SIG-M5 treated with dmso at 0.1 percent for 504 hours (cell line): ENCODE measurements around the gene RASSF4.
A peak's percentile ranks its signal among the peaks of the same experiment; 100 is the strongest.

ENCODE experiments used
- DNase-seq: peaks from one replicate; lab custom pipeline; 2025; ENCODE audit not compliant: unreplicated experiment; lab: John Stamatoyannopoulos, UW

RASSF4 gene

DNA sequence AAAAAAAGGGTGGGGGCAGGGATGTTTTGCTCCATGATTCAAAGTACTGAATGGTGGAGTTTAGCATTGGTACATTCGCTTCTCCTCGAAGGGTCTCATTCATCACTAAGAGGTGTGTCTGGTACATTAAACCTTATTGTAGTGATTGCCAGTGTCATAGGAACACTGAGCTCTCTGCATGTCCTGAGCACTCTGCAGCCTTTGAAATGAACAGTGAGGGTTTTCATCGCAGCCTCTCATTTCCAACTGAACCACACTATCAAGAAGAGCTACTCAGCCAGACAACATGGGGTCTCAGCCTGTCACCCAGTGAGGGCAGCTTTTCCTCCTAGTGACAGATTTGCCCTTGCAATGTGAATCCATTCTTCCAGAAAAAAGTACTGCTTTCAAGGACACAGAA is 26.6 kb downstream of the RASSF4 start:
- no peak for DNase-seq

DNA sequence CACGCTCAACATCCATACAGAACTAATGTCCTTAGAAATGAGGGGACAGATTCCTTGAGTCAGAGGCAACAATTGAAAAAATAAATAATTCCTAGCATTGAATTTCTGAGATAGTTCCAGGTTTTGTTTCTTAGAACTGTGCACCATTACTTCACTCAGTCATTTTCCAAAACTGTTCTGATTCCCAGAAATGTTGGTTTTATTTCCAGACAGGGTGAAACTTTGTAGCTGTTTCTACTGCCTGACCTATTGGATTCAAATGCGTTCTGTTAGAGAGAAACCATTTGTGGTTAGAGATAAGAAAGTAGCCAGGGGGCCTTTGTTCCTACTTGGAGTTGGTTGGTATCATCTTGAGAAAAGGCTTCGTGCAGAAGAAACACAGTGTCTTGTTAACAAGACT is 27.1 kb downstream of the RASSF4 start:
- no peak for DNase-seq

DNA sequence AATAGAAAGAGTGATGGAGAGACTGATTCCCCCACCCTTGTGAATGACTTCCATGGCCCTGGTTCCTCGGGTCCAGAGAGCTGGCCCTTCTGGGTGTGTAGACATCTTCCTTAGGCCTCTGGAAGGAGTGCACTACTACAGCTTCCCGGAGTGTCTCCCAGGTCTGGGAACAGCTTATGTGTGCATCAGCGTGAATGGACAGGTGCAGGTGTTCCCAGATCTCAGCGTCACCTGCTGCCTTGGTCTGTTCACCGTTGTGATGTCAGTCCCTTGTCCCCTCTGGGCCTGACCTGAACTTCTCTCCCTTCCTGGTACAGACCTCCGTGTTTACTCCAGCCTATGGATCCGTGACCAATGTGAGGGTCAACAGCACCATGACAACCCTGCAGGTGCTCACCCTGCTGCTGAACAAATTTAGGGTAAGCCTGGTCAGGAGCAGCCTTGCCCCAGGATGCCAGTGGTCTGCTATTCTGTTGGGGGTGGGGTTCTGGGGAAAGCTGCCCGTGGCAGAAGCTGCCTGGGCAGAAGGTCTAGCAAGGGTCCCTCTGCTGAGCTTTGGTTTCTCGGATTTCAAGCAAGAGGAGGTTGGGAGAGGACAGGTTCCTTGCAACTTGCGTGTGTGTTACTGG is 29.5 kb downstream of the RASSF4 start:
- no peak for DNase-seq

DNA sequence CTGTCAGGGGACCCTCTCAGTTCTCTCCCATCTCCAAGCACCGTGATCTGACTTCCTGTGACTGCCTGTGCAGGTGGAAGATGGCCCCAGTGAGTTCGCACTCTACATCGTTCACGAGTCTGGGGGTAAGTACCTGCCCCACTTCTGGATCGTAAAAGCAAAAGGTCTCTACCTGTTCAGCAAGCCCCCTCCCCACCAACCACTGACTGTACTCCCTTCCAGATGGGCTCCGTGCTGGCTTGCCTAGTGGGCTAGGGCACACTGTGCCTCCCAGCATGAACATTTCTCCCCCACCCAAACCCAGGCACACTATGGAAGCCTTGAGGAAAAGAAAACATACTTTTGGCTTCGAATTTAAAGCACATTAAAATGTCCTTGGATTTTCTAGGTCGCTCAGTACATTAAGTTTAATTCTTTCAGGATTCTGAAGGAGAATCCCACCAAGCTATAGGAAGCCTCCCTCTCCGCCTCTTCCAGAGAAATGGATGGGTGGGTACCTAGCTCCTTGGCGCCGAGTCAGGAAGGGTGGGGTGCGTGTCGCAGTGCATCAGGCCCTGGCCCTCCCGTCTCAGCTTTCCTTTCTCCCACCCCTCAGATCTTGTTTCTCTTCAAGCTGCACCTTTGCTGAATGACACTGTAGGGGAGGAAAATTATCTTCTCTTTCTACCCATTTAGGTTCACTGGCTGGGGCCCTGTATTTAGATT is 30.1 kb downstream of the RASSF4 start:
- DNase-seq, result no peak

DNA sequence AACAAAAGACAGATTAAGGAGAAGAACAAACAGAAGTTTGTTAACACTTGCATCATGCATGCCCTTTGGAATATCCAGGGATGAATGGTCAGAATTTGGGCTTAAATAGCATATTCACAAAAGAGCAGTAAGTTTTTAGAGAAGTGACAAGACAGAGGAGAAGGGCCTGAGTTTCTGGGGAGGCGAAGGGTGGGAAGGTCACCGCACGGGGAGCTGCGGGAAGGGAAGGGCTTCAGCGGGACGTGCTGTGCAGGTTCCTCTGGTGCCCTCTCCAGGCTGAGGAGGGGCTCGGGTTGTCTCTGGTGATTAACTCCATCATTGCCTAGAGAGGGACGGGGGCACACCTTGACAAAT is 30.7 kb downstream of the RASSF4 start:
- no peak for DNase-seq

DNA sequence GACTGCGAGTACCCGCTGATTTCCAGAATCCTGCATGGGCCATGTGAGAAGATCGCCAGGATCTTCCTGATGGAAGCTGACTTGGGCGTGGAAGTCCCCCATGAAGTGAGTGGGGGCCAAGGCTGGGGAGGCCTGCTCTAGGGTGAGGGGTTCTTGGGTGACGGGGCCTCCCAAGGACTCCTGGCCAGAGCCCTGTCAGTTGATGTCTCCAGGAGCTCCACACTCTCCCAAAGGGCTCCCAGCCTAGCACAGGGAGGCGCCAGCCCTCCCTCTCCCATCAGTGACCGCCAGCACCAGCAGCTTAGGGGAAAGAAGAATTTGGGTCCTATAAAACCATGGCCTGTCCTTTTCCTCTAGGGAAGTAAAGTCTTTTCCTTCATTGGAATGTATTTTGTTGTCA is 31.4 kb downstream of the RASSF4 start:
- no peak for DNase-seq

DNA sequence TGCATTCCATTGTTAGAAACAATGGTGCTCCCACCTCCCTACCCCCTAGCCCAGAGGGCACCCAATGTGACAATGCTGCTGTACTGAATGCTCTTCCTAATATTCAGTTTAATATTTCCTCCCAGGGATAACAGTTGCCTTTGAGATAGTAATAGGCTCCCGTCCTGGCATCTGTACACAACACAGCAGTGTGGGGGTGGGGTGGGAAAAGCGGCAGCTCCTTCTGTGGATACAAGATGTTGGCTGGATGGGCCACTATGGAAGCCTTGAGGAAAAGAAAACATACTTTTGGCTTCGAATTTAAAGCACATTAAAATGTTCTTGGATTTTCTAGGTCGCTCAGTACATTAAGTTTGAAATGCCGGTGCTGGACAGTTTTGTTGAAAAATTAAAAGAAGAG is 32.0 kb downstream of the RASSF4 start:
- DNase-seq, result no peak

DNA sequence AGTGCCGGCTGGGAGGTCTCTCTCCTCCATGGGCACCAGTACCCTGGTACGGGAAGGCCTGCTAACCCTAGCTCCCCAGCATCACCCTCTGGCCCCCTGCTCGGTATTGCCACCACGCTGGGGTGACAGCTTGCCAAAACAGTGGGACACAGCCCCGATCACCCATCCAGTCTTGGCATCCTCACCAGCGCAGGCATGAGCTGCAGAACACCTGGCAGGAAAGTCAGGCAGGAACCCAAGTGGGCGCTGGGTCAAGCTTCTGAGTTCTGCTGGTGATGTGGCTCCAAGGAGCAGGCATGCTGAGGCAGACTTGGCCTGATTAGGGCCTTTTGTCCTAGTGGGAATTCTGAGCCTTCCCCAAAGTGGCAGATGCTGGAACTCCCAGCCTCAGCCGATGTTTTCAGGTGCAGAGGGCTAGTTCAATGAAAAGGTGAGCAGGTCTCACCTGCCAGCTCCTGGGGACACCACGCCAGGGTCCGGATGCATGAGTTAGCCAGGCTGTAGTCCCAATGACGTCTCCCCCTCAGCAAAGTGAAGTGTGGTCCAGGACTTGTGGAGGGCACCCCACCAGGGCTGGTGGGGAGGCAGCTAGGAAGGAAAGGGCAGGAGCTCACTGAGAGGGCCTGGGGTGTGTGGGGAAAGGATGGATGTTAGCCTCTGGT is 32.6 kb downstream of the RASSF4 start:
- DNase-seq, result no peak

DNA sequence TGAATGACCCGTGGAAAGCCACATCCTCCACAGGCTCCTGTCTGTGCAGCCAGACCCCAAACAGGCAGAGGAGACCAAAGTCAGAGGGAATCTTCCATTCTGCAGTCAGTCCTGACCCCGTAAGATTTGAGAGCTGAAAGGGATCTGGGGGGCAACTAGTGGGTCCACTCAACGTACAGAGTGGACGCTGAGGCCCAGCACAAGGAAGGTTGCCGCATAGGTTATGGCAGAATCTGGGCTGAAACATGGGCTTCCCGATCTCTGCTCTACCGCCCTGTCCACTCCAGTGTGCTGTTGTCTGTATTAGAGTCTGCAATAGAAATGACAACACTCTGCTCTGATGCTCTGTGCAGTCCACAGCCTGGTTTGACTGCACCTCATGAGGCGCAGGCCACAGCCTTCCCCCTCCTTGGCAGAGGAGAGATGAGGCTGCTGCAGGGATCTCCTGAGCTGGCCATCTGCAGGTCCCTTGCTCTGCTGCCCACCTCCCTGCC is 33.2 kb downstream of the RASSF4 start:
- DNase-seq, result no peak

DNA sequence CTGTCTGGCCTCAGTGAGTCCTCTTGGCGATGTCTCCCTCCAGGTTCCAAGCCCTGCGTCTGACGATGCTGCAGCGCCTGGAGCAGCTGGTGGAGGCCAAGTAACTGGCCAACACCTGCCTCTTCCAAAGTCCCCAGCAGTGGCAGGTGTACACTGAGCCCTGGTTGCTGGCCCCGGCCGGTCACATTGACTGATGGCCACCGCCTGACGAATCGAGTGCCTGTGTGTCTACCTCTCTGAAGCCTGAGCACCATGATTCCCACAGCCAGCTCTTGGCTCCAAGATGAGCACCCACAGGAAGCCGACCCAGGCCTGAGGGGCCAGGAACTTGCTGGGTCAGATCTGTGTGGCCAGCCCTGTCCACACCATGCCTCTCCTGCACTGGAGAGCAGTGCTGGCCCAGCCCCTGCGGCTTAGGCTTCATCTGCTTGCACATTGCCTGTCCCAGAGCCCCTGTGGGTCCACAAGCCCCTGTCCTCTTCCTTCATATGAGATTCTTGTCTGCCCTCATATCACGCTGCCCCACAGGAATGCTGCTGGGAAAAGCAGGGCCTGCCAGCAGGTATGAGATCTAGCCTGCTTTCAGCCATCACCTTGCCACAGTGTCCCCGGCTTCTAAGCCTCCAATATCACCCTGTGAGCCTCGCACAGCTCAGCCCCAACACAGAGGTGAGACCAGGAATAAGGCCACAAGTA is 33.8 kb downstream of the RASSF4 start:
- DNase-seq, result no peak

DNA sequence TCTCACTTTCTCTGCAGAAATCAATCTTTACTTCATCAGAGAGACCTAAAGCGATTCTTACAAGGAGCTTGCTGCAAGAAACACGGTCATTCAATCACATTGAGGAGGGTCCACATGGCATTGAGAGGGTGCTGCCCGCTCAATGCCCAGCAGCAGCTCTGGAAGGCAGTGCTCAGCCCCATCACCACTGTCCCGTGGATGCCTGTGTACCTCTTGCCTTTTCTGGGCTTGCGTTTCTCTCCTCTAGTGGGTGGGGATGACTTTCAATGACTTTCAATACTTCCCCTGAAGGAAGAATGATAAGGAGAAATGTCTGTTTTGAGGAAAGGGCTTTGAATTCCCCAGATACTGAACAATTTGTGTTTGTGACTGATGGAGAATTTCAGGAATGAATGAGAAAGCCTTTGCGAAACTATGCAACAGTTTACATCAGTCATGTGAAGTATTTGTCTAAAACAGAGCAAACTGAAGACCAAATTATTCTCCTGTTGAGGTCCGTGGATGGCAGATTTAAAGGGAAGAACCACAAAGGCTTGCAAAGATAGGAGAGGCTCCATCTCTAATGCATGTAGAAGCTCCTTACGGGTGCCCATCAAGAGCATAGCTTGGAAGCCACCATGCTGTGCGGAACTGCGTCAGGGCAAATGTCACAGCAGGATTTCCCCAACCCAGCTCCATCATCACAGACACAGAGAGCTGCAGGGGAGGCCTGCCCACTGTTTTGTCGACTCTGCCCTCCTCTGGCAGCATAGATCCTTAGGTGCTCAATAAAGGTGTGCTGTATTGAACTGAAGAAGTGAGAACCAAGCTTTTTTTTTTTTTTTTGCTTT is 34.5 kb downstream of the RASSF4 start:
- DNase-seq, result no peak

DNA sequence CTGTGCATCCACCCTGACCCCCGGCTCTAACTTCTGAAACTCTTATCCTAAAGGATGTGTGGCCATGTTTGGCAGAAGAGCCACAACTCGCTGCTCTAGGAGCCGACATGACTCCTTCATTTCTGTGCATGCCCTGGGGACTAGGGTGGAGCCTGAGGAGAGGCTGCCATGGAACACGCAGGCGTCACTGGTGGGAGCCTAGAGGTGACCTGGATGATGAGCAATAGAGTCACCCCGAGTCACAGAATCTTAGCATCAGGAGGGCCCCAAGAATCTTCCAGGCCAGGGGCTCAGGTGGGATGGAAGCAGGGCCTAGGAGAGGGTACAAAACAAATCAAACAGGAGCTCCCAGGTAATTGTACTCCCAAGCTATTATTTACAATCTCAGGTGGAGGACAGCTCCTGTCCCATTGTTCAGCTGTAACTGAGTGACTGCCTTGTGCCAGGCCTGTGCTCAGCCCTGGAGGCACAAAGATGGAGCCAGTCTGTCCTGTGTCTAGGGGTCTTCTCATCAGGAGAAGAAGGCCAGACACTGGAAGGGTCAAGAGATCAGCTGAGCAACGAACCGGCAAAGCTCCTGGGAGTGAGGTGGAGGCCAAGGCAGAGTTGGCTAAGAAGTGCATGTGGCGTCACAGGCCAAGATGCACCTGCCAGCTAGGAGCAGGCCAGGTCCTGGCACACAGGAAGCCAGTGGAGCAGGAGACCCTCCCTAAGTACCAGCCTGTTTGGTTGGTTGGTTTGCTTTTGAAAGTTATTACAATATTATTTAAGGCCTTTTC is 35.3 kb downstream of the RASSF4 start:
- DNase-seq, result no peak

DNA sequence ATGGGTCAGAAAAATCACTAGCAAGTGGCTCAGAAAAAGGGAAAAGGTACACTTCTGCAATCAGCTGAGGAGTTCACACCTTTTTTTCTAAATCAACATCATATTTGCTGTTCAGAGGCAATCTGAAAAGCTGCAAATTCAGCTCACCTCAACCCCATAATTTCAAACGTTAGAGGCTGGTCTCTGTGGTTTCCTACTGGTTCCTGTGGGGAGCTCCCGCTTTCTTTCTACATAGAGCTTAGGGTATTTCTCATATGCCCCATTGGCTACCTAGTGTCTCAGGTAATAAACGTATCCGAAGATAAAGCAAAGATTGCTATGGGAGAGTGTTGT is 35.9 kb downstream of the RASSF4 start:
- no peak for DNase-seq

DNA sequence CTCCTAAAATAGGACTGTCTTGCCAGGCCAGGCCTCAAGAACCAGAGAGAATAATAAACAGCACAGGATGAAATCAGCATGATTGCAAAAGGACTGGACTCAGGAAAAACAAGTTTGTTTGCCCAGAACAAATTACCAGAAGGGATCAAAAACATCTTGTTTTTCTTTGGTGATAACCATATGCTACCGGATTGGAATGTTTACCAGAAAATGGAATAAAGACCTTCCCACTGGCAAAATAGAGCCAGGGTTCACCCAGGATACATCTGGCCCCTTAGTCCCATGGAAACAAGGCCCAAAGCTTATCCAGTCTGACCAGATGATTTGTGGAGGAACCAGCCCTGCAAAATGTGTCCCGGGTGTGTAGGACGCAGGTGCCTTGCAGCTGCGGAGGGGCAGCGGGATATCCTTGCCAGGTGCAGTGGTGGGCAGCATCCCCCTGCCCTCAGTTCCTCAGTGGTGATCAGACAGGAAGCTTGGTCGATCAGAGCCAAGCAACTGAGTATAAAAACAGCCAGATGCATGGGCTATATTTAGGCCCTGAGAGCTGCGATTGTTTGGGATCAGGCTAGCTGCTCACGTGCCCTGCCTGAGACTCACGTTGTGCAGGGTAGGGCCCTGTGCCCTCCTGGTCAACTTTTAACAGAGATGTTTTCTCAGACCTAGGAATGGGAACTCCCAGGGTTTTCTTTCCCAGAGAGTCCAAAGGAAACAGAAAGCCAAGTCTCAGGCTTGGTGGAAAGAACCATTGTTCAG is 36.5 kb downstream of the RASSF4 start:
- DNase-seq, result peak; percentile 17

DNA sequence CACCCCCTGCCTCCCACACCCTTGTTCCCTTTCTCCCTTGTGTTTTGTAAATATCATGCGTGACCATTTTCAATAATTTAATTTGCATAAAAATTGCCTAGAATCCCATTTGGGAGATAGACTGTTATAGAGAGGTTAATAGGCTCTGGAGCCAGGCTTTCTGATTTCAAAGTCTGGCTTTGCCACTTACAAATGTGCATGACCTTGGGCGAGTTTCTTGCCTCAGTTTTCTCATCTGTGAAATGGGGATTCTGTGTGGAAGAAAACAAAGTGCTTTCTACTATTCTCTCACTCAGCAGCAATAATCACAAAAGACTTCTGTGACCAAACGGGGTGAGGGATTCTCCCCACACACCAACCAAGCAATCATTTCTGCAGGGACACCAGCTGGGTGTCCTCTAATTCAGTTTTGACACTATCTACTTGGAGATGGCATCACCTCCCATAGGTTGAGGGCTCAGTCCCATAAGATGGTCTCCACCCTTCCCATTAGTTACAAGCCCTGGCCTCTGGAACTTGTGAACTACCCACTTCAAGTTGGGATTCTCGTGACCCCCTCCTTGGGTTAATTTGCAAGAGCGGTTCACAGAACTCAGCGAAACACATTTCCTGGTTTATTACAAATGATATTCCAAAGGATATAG is 37.6 kb downstream of the RASSF4 start:
- no peak for DNase-seq

DNA sequence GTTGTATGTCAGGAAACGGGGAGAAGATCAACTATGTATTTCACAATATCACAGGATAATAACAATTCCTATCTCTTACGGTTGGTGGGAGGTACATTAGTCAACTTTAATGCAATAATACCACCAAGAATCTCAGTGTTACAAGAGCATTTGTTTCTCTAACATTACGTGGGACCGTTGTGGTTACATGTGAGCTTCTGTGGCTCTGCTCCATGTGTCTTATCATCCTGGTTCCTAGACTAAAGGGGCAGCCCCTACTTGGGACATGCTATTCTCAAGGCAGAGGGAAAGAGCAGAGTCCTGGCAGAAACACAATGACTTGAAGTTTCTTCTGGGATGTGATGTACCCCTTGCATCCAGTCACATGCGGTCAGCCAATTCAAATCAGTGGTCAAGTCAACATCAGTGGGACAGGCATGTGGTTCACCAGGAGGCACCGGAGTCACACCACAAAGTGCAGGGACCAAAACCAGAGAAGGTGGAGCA is 38.6 kb downstream of the RASSF4 start:
- no peak for DNase-seq

DNA sequence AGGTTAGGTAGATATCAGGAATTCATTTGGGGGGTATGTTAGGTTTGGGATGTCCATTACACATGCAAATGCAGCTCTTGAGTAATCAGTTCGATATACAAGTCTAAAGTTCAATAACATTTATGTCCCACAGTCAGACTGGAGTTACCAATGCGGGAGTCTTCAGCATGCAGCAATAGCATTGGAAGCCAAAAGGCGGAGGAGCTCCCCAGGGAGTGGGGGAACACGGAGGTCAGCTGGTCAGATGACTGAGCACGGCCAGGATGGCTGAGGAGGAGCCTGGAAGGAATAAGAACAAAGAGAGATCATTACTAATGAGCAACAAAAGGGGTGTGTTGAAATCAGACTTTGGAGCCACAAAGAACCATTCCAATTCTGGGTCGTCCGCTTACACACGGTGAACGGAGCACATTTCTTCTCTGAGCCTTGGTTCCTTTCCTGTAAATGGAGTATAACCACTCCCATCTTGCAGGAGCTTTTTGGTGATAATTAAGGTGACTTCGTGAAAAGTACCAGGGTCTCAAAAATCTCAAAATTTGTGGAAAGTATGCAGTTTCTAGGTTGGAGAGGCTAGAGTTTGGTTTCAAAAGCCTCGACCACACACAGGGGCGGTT is 40.6 kb downstream of the RASSF4 start:
- DNase-seq, result peak; percentile 45

DNA sequence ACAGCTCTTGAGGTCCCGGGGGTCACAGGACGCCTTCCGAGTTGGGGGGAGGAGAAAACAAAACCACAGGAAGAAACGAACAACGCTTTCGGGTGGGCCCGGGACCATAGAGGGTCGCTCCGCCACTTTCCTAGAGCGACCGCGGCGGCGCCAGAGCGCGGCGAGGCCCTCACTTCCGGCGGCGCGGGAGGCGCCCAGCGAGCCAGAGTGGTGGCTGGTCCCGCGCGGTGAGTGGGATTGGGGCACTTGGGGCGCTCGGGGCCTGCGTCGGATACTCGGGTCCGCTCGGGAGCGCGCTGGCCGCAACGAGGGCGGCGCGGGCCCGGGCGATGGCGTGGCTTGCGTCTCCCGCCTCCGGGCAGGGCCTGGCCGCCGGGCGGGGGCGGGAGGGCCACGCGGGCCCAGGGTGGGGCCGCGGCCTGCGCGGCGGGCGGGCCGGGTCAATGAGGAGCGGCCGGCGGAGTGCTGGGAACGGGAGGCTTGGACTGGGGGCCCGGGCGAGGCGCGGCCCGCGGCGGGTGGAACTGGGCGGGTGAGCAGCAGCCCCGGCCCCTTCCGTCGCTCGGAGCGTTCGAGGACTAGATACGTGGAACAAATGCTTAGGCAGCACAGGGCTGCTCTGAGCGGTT is 41.3 kb downstream of the RASSF4 start, which contains the start of gene ZNF22:
Gene ZNF22, plus strand, starts transcription at position 172 of the 629 bp plus-strand sequence. CDS start 2,446 bp downstream, outside the sequence.
- DNase-seq, result peak; percentile 74
